ENCODE measurements around the gene ERC1. TPM values are rescaled to one million over a fixed set of nuclear protein-coding genes. Genes with fewer than 3 reads are reported as not detected.
A peak's percentile ranks its signal among the peaks of the same experiment; 100 is the strongest.

ERC1 gene
- total RNA-seq, 2 donors from 2014 or later = 18.9 to 72.9 TPM

DNA sequence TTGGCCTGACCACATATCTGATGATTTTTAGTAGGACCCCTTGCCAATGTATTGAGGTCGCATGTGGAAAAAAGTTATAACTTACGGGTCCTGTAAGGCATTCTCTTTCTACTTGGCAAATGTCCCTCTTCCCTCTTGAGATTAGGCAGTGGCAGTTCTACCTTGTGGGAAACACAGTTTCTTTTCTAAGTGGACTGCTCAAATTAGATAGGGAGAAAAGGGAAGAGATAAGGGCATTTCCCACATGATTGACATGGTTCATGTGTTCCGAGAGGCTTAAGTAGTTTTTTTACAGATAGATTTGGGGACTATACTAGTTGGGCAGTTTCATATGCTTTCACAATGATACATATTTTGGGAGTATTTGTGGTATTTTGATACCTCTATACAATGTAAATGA is 448.7 kb downstream of the ERC1 start:
- Histone ChIP-seq H3K4me1 (replicated peaks) (peaks cover 7% of the 10 kb centered on the region), H3K27ac (no peak overlapping the region), H3K36me3 (no peaks in the 10 kb centered on the region), H3K4me3 (no peak overlapping the region), H3K27me3 (replicated peaks; ENCODE audit: insufficient read depth) (no peaks in the 10 kb centered on the region), H3K9me3 (no peaks in the 10 kb centered on the region)
- DNase-seq (ENCODE audit: low spot score) = no peak
- intact Hi-C loops (cut with DNase I) = no loop called here
- 71% methylated on average over 3 of the region's 3 CpGs for WGBS
- TF ChIP-seq POLR2A (IDR thresholded peaks at IDR 0.05) = no peak
- TF ChIP-seq, protein P1, sequence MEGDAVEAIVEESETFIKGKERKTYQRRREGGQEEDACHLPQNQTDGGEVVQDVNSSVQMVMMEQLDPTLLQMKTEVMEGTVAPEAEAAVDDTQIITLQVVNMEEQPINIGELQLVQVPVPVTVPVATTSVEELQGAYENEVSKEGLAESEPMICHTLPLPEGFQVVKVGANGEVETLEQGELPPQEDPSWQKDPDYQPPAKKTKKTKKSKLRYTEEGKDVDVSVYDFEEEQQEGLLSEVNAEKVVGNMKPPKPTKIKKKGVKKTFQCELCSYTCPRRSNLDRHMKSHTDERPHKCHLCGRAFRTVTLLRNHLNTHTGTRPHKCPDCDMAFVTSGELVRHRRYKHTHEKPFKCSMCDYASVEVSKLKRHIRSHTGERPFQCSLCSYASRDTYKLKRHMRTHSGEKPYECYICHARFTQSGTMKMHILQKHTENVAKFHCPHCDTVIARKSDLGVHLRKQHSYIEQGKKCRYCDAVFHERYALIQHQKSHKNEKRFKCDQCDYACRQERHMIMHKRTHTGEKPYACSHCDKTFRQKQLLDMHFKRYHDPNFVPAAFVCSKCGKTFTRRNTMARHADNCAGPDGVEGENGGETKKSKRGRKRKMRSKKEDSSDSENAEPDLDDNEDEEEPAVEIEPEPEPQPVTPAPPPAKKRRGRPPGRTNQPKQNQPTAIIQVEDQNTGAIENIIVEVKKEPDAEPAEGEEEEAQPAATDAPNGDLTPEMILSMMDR (IDR thresholded peaks at IDR 0.05) = no peak
- TF ChIP-seq POLR2AphosphoS5 (IDR thresholded peaks at IDR 0.05) = no peak

DNA sequence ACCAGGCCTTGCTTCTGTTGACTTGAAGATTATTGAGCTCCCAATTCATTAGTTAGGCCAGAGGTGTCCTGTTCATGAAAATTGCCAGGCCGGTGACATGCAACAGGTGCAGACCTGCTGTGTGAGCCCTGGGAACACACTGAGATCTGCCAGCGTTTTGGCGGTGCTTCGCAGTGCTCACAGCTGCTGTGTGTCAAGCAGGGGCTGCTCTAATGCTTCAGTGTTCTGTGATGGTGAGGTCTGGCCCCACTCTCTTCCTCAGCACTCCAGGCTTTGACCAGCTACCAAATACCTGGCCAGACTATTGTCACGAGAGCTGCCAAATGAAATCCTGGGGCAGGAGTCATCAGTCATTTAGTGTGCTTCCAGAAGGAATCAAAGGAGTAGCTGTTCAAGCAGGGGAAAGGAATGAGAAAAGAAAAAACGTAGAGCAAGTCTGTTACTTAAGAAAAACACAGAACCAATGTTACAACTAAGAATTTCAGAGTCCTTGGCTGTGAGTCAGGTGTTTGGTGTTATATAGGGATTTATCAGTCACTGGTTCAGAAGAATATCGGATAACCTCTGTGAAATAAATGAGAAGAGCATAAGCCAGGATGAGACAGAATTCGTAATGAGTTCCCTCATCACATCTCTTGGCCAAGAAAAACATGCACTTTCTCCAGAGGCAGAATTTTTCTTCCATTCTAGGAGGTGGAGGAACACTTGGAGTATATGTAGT is 452.6 kb downstream of the ERC1 start:
- intact Hi-C loops (cut with DNase I) = no loop called here
- H3K9me3 ChIP-seq = no peaks in the 10 kb centered on the region
- TF ChIP-seq POLR2A (IDR thresholded peaks at IDR 0.05) = no peak
- TF ChIP-seq, protein P1 (IDR thresholded peaks at IDR 0.05) = no peak
- no peak for TF ChIP-seq POLR2AphosphoS5 (IDR thresholded peaks at IDR 0.05)
- H3K27ac ChIP-seq = peak overlapping the region; percentile 15 to 41
- H3K4me3 ChIP-seq = no peak overlapping the region
- no peak for DNase-seq (ENCODE audit: low spot score)
- 43% methylated on average over 8 of the region's 8 CpGs for WGBS
- H3K4me1 ChIP-seq (replicated peaks) = no peaks in the 10 kb centered on the region
- H3K27me3 ChIP-seq (replicated peaks; ENCODE audit: insufficient read depth) = no peaks in the 10 kb centered on the region
- H3K36me3 ChIP-seq = no peaks in the 10 kb centered on the region

DNA sequence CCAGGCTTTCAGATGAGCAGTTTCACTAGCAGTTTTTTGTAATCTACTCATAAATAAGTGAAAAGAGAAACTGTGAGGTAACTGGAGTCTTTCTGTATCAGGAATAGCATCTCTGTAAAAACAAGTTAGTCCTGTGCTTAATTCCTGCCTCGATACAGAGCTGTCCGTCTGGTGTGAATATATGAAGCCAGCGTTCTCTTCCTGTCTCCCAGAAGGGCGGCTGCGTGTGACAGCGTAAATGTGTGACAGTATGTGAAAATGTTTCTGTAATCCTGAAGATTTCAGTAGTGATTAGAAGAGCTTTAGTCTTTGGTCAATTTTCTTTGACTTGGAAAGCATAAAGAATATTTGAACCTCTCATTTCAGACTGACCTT is 453.1 kb downstream of the ERC1 start:
- Histone ChIP-seq H3K9me3 (no peaks in the 10 kb centered on the region), H3K4me3 (no peak overlapping the region), H3K27ac (peak overlapping the region; percentile 15 to 41), H3K27me3 (replicated peaks; ENCODE audit: insufficient read depth) (no peaks in the 10 kb centered on the region), H3K4me1 (replicated peaks) (no peaks in the 10 kb centered on the region), H3K36me3 (no peaks in the 10 kb centered on the region)
- intact Hi-C loops (cut with DNase I) = no loop called here
- 50% methylated on average over 6 of the region's 6 CpGs for WGBS
- TF ChIP-seq, protein P1 (IDR thresholded peaks at IDR 0.05) = no peak
- TF ChIP-seq POLR2A (IDR thresholded peaks at IDR 0.05) (no peak), POLR2AphosphoS5 (IDR thresholded peaks at IDR 0.05) (no peak)
- DNase-seq (ENCODE audit: low spot score) = no peak

DNA sequence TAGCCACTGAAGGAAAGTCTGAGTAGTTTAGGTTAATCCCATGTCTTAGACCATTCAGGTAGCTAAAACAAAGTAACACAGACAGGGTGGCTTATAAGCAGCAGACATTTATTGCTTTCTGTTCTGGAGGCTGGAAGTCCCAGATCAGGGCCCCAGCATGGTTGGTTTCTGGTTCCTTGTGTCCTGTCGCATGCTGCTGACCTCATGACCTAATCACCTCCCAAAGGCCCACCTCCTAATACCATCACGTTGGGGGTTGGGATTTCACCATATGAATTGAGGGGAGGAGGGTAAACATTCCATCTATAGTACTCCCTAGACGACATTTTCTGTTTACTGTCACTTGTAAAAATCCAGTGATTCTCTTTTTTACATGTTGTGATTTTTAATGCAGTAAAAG is 454.8 kb downstream of the ERC1 start:
- intact Hi-C loops (cut with DNase I) = no loop called here
- Histone ChIP-seq H3K27ac (no peak overlapping the region), H3K4me1 (replicated peaks) (no peaks in the 10 kb centered on the region), H3K36me3 (no peaks in the 10 kb centered on the region), H3K27me3 (replicated peaks; ENCODE audit: insufficient read depth) (no peaks in the 10 kb centered on the region), H3K4me3 (no peak overlapping the region), H3K9me3 (no peaks in the 10 kb centered on the region)
- 40% methylated on average over 3 of the region's 3 CpGs for WGBS
- DNase-seq (ENCODE audit: low spot score) = no peak
- TF ChIP-seq POLR2AphosphoS5 (IDR thresholded peaks at IDR 0.05) (no peak), POLR2A (IDR thresholded peaks at IDR 0.05) (no peak)
- TF ChIP-seq, protein P1 (IDR thresholded peaks at IDR 0.05) = no peak

DNA sequence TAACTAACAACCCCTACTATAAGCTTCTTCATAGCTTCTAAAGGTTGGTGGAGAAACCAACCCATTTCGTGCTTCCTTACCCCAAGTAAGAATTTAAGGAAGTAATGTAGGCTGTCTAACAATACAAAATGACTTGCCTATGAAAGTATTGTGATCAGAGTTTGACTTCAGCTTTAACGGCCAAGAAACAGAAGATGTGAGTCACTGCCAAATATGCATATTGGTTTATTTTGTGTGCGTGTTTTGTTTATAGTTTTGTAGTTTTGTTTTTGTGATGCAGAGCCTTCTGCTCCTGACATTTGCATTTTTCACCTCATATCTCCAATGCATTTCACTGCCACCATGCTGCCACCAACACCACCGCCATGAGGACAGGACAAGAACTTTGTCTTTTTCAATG is 457.3 kb downstream of the ERC1 start:
- H3K36me3 ChIP-seq = no peaks in the 10 kb centered on the region
- no peak for TF ChIP-seq POLR2AphosphoS5 (IDR thresholded peaks at IDR 0.05)
- TF ChIP-seq, protein P1 (IDR thresholded peaks at IDR 0.05) = no peak
- 91% methylated on average over 4 of the region's 4 CpGs for WGBS
- intact Hi-C loops (cut with DNase I) = no loop called here
- H3K27ac ChIP-seq = no peak overlapping the region
- H3K9me3 ChIP-seq = no peaks in the 10 kb centered on the region
- H3K4me3 ChIP-seq = no peak overlapping the region
- DNase-seq (ENCODE audit: low spot score) = no peak
- no peaks in the 10 kb centered on the region for H3K4me1 ChIP-seq (replicated peaks)
- no peaks in the 10 kb centered on the region for H3K27me3 ChIP-seq (replicated peaks; ENCODE audit: insufficient read depth)
